ENCODE measurements around the gene LRSAM1. TPM values are rescaled to one million over a fixed set of nuclear protein-coding genes. Genes with fewer than 3 reads are reported as not detected.
A peak's percentile ranks its signal among the peaks of the same experiment; 100 is the strongest.

Gene LRSAM1
- total RNA-seq, 1 donor from 2014 or later = 38.0 TPM

DNA sequence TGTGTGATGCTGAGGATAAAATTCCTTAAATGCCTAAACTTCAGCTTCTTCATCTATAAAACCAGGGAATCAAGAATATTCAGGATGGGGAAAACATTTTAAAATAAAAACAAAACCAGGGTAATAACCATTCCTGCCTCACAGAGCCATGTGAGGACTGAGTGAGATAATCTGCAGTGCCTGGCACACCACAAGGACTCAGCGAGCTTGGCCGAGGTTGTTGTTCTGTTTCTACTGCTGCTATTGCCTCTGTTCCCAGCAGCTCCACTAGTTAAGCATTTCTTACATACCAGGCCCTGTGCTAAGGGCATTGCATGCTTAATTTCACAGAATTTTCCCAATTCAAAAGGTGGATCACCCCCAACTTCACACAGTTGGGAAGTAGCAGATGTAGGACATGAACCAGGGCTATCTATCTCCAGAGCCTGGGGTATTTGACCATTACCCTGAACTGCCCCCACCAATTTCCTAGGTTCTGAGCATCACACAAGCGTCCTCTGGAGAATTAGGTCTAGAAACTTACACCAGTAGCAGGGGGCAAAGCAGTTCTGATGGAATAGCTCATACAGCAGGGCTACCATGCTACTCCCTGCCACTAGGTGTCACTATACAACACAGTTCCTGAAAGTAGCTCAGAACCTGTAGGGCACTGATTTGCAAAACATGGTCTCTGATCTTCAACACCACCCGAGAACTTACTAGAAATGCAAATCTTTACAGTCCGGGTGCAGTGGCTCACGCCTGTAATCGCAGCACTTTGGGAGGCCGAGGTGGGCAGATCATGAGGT, 74.3 kb downstream of the LRSAM1 start:
- H3K36me3 Mint-ChIP-seq (ENCODE audit: unreplicated experiment) = peaks cover 14% of the 10 kb centered on the region
- no peak overlapping the region for H3K27ac Mint-ChIP-seq (ENCODE audit: unreplicated experiment)
- H3K4me1 Mint-ChIP-seq (ENCODE audit: low read depth, unreplicated experiment) = peaks cover 9% of the 10 kb centered on the region

DNA sequence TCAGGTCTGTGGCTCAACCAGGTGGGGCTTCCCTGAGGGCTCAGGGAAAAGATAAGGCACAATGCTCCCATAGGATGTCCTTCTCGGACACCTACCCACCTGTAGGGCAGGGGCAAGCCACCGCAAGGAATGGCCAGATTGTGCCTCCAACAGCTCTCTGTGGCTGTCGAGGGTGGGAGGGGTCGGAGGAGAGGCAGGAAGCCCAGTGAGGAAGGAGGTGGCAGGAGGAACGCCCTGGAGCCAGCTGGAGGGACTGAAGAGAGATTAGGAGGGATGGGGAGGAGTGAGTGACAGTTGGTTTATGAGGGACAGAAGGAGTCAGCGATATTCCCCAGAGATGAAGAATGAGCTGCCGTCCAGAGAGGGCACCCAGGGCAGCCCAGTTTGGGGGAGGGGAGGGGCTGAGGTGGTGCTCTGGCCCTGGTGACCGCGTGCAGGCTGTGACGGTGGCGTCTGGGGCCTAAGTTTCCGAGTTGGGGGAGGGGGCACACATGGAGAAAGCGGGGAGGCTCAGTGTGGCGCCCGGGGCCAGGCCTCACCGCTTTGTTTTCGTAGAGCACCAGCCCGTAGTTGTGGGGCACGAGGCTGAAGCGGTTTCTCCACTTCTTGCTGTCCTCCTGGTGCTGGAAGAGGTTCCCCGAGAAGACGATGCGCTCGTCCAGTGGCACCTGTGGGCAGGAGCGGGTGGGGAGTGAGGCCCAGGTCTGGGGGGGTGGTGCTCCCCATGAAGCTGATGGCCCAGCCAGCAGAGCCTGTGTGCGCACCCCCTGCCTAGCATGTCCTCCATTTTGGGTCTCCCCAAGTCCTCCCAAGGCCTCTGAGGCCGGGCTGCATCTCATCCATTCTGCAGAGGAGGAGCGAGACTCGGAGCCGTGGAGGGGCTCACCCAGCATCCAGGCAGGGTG, 75.6 kb downstream of the LRSAM1 start:
- Mint-ChIP-seq H3K4me1 (ENCODE audit: low read depth, unreplicated experiment) (peaks cover 13% of the 10 kb centered on the region), H3K27me3 (ENCODE audit: unreplicated experiment) (peaks cover 13% of the 10 kb centered on the region), H3K9me3 (ENCODE audit: unreplicated experiment) (peaks cover 13% of the 10 kb centered on the region), H3K36me3 (ENCODE audit: unreplicated experiment) (peaks cover 14% of the 10 kb centered on the region), H3K27ac (ENCODE audit: unreplicated experiment) (peak overlapping the region; percentile 57), H3K4me3 (ENCODE audit: unreplicated experiment) (peak overlapping the region; percentile 56)
- peak; percentile 62 for DNase-seq
- TF ChIP-seq, protein P1, sequence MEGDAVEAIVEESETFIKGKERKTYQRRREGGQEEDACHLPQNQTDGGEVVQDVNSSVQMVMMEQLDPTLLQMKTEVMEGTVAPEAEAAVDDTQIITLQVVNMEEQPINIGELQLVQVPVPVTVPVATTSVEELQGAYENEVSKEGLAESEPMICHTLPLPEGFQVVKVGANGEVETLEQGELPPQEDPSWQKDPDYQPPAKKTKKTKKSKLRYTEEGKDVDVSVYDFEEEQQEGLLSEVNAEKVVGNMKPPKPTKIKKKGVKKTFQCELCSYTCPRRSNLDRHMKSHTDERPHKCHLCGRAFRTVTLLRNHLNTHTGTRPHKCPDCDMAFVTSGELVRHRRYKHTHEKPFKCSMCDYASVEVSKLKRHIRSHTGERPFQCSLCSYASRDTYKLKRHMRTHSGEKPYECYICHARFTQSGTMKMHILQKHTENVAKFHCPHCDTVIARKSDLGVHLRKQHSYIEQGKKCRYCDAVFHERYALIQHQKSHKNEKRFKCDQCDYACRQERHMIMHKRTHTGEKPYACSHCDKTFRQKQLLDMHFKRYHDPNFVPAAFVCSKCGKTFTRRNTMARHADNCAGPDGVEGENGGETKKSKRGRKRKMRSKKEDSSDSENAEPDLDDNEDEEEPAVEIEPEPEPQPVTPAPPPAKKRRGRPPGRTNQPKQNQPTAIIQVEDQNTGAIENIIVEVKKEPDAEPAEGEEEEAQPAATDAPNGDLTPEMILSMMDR (IDR thresholded peaks at IDR 0.05; ENCODE audit: partially characterized antibody, unreplicated experiment) = no peak

More for the DNA sequence above, 74.3 kb downstream of the LRSAM1 start:
- Mint-ChIP-seq H3K9me3 (ENCODE audit: unreplicated experiment) (peaks cover 15% of the 10 kb centered on the region), H3K4me3 (ENCODE audit: unreplicated experiment) (no peak overlapping the region), H3K27me3 (ENCODE audit: unreplicated experiment) (peaks cover 13% of the 10 kb centered on the region)
- TF ChIP-seq, protein P1 (IDR thresholded peaks at IDR 0.05; ENCODE audit: partially characterized antibody, unreplicated experiment) = peak; percentile 64
- no peak for DNase-seq

DNA sequence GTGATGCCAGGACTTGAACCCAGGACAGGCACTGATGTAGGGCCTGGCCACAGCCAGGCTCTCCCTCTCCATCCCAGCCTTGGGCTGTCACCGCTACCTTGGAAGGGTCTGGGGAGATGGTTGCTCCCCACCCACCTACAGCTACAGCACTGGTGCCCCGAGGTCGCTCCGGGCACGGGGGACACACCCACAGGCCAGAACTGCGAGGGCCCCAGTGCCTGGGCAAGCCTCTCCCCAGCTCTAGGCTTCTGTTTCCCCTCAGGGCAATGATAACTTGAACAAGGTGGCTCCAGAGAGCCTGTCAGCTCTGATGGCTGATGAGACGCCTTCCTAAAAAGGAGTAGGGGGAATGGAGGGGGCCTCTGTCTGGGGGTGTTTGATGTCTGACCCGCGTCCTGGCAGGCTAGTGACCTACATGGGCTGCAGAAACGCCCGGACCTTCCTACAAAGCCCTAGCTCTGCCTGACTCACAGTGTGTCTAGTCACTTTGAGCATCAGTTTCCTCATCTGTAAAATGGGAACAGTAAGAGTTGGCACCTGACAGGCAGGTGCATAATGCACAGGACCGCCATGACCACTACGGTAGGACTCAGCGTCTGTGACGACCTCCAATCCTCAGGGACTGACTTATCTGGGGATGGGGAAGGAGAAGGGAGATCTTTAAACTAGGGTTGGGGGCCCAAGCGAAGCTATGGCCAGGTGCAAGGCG, 76.4 kb downstream of the LRSAM1 start:
- Mint-ChIP-seq H3K27me3 (ENCODE audit: unreplicated experiment) (peaks cover 10% of the 10 kb centered on the region), H3K27ac (ENCODE audit: unreplicated experiment) (peak overlapping the region; percentile 20), H3K36me3 (ENCODE audit: unreplicated experiment) (peaks cover 14% of the 10 kb centered on the region), H3K4me3 (ENCODE audit: unreplicated experiment) (peak overlapping the region; percentile 52), H3K9me3 (ENCODE audit: unreplicated experiment) (peaks cover 13% of the 10 kb centered on the region), H3K4me1 (ENCODE audit: low read depth, unreplicated experiment) (peaks cover 15% of the 10 kb centered on the region)
- TF ChIP-seq, protein P1 (IDR thresholded peaks at IDR 0.05; ENCODE audit: partially characterized antibody, unreplicated experiment) = no peak
- no peak for DNase-seq

DNA sequence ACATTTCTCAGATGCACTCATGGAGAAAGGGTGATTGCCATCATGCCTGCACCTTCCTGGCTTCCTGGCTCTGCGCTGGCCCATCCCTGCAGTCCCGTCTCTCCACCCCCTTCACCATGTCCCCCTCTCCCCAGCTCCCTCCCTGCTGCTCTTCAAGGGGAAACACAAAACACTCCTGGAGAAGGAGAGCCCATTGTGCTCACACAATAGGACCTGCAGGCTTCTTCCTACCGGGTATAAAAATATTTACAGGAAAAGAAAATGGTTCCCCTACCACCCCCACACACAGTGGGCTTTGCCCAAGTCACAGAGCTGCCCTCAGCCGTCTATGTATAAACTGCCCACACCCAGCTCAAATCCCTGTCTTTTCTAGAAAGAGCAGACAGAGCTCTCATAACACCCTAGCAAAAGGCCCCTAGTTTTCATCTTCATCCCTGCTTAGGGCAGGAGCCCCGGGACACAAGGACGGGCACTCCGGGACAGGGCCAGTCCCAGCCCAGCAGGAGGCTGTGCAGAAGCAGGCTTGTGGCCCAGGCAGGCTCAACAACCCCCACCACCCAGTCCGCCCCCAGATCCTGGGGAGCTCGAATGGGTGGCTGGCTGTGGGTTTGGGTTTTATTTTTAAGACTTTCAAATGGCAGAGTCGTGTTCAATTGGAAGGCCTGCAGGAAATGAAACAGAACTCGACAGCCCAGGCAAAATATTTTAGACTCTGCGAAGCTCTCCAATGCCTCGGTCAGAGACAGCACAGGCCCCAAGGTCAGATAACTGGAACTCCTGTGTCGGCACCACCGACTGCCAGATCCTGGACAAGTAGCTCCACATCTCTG, 77.3 kb downstream of the LRSAM1 start:
- Mint-ChIP-seq H3K4me1 (ENCODE audit: low read depth, unreplicated experiment) (peaks cover 15% of the 10 kb centered on the region), H3K27ac (ENCODE audit: unreplicated experiment) (no peak overlapping the region), H3K36me3 (ENCODE audit: unreplicated experiment) (peaks cover 14% of the 10 kb centered on the region), H3K9me3 (ENCODE audit: unreplicated experiment) (peaks cover 11% of the 10 kb centered on the region), H3K27me3 (ENCODE audit: unreplicated experiment) (peaks cover 9% of the 10 kb centered on the region), H3K4me3 (ENCODE audit: unreplicated experiment) (no peak overlapping the region)
- TF ChIP-seq, protein P1 (IDR thresholded peaks at IDR 0.05; ENCODE audit: partially characterized antibody, unreplicated experiment) = no peak
- no peak for DNase-seq

Data from glutamatergic neuron (in vitro differentiated cells).